ENCODE measurements around the gene ITGA7.

Gene ITGA7

DNA sequence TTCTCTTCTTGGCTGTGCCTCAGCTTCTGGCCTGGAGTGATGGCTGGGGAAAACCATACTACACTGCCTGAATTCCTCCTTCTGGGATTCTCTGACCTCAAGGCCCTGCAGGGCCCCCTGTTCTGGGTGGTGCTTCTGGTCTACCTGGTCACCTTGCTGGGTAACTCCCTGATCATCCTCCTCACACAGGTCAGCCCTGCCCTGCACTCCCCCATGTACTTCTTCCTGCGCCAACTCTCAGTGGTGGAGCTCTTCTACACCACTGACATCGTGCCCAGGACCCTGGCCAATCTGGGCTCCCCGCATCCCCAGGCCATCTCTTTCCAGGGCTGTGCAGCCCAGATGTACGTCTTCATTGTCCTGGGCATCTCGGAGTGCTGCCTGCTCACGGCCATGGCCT lies 70.9 kb downstream of the ITGA7 start, which contains the start of gene OR10P1:
Gene OR10P1, plus strand, starts transcription at position 40 of the 400 bp plus-strand sequence. Its CDS starts 0 bp downstream, at position 40.
- no peak for DNase-seq

DNA sequence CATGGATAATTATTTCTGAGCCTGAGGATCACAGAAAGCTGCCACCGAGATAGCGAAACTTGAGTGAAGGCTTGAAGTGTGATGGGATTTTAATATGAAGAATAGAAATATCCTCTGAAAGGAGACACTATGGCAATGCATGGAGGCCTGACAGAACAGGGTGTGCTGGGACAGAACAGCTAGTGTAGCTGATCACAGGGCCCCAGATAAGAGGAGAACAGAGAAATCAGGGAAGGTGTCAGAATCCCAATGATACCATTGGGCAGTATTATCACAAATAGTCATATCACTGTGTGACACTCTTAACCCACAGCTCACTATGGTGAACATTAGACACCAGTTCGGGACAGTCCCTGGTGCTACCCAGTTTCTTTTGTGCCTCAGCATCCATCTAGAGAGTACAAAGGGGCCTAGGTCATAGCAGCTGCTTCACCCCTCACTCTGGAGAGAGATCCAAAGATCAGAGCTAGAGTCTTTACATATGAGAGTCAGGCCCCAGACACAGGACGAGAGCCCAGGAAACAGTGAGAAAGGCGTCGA lies 71.5 kb downstream of the ITGA7 start:
- no peak for DNase-seq
